Fibroblast of lung (primary cell): ENCODE data around the gene SPRYD4. TPM values are rescaled to one million over a fixed set of nuclear protein-coding genes. Genes with fewer than 3 reads are reported as not detected.

Experiments used
- DNase-seq, 2 donors: peaks; one replicate each; pipeline versions ENCODE4 v3.0.0 to v3.0.0-alpha.2; 2010; ENCODE audit warnings: low read depth in 2 of 2
- H2AFZ ChIP-seq: 2 replicates; pipeline ENCODE4 v1.5.1; 2012; ENCODE audit warnings: low read length, control low read depth, inconsistent platforms
- H3K27ac ChIP-seq: 2 replicates; pipeline ENCODE4 v1.5.1; 2011; ENCODE audit warnings: low read length, control low read depth; ENCODE audit not compliant: insufficient read depth
- H3K27me3 ChIP-seq: 2 replicates; pipeline ENCODE4 v1.5.1; 2011; ENCODE audit warnings: mild to moderate bottlenecking, low read length; ENCODE audit not compliant: control insufficient read depth, insufficient read depth
- H3K36me3 ChIP-seq: 2 replicates; pipeline ENCODE4 v1.5.1; 2011; ENCODE audit warnings: low read length; ENCODE audit not compliant: control insufficient read depth, insufficient read depth
- H3K4me1 ChIP-seq: 2 replicates; pipeline ENCODE4 v1.5.1; 2011; ENCODE audit warnings: low read length; ENCODE audit not compliant: control insufficient read depth, insufficient read depth; ENCODE audit errors: extremely low read depth
- H3K4me2 ChIP-seq: 2 replicates; pipeline ENCODE4 v1.5.1; 2011; ENCODE audit warnings: low read length, control low read depth; ENCODE audit not compliant: insufficient read depth; ENCODE audit errors: extremely low read depth
- H3K4me3 ChIP-seq, 4 experiments: fragments of 200-600 bp in 1 of 4; sonication (generic) in 1 of 4; replicated peaks in 1 of 4; 2 replicates each; pipeline ENCODE4 v1.5.1; 2011 to 2016; ENCODE audit warnings: low read length in 4 of 4, low read depth in 3 of 4, mild to moderate bottlenecking in 3 of 4, control low read depth in 2 of 4, inconsistent platforms in 1 of 4, mixed read lengths in 1 of 4; ENCODE audit not compliant: insufficient read depth in 1 of 4; ENCODE audit errors: control extremely low read depth in 1 of 4
- H3K79me2 ChIP-seq: 2 replicates; pipeline ENCODE4 v1.5.1; 2012; ENCODE audit warnings: mild to moderate bottlenecking, low read length, inconsistent platforms; ENCODE audit not compliant: control insufficient read depth, insufficient read depth
- H3K9ac ChIP-seq: 2 replicates; pipeline ENCODE4 v1.5.1; 2011; ENCODE audit warnings: mild to moderate bottlenecking, low read length, control low read depth; ENCODE audit not compliant: insufficient read depth
- H3K9me3 ChIP-seq: 2 replicates; pipeline ENCODE4 v1.5.1; 2012; ENCODE audit warnings: low read depth, low read length; ENCODE audit not compliant: control insufficient read depth, insufficient read depth
- H4K20me1 ChIP-seq: 2 replicates; pipeline ENCODE4 v1.5.1; 2011; ENCODE audit warnings: low read length; ENCODE audit not compliant: control insufficient read depth, insufficient read depth; ENCODE audit errors: extremely low read depth
- CTCF ChIP-seq, 2 donors: IDR thresholded peaks in 1 of 2; conservative IDR thresholded peaks in 1 of 2; 1 replicate in 1 of 2; 2 replicates in 1 of 2; pipeline ENCODE4 v1.5.1; 2011 to 2012; ENCODE audit warnings: low read length in 2 of 2, control low read depth in 1 of 2, inconsistent platforms in 1 of 2, low read depth in 1 of 2, mild to moderate bottlenecking in 1 of 2
- EZH2 ChIP-seq: IDR thresholded peaks from 2 replicates; pipeline ENCODE4 v1.5.1; 2012; ENCODE audit warnings: low read length, control low read depth, mild to moderate bottlenecking; ENCODE audit errors: missing control alignments
- polyA plus RNA-seq, 2 donors: library from polyadenylated mRNA; depleted of rRNA in 1 of 2; stranded (reverse) in 1 of 2; unstranded in 1 of 2; fragments of >200 nt; gene quantifications; 2 replicates each; pipeline ENCODE4 v1.2.1, GENCODE V29; 2011 to 2012; ENCODE audit warnings: missing spikeins in 1 of 2
- total RNA-seq: library from RNA; depleted of rRNA; stranded (reverse); fragments of >200 nt; gene quantifications from 2 replicates; pipeline ENCODE4 v1.2.1, GENCODE V29; 2014

The SPRYD4 gene
- total and polyA plus RNA-seq, 2 donors (not counting 1 experiment from before 2014, with no cell fraction given): 1.7 to 2.1 TPM

- H2AFZ ChIP-seq: no peak overlapping the region
- H3K9ac ChIP-seq: no peak overlapping the region
These were observed 17.2 kb upstream of the SPRYD4 start for GRCh38 chr12:56451147-56451546.

GRCh38 chr12:56454557-56454956 lies 13.8 kb upstream of the SPRYD4 start, which contains the start of gene MIP:
TSS of gene MIP (minus strand) at chr12:56454657. CDS start at chr12:56454613, 44 bp downstream.
- Histone ChIP-seq H3K4me1 (no peaks in the 10 kb centered on the region), H3K27ac (no peak within 1 kb of the TSS), H3K4me3 (no peak within 1 kb of the TSS), H3K79me2 (no peaks in the 10 kb centered on the region), H4K20me1 (no peaks in the 10 kb centered on the region), H3K9ac (no peak within 1 kb of the TSS), H3K9me3 (no peaks in the 10 kb centered on the region), H2AFZ (no peak within 1 kb of the TSS), H3K36me3 (no peaks in the 10 kb centered on the region), H3K4me2 (no peak within 1 kb of the TSS), H3K27me3 (peaks cover 20% of the 10 kb centered on the region)
- no peak for DNase-seq
- TF ChIP-seq EZH2: no peak
- TF ChIP-seq CTCF (conservative IDR thresholded peaks at IDR 0.05 in 1 of 2, IDR thresholded peaks at IDR 0.05 in 1 of 2; ENCODE audit: low read depth in 1 of 2, low read length in 2 of 2): no peak

More at GRCh38 chr12:56451147-56451546, 17.2 kb upstream of the SPRYD4 start:
- H4K20me1 ChIP-seq: no peaks in the 10 kb centered on the region
- H3K27ac ChIP-seq: no peak overlapping the region
- peaks cover 8% of the 10 kb centered on the region for H3K79me2 ChIP-seq
- no peak overlapping the region for H3K4me2 ChIP-seq
- H3K9me3 ChIP-seq: no peaks in the 10 kb centered on the region
- TF ChIP-seq EZH2 (no peak), CTCF (conservative IDR thresholded peaks at IDR 0.05 in 1 of 2, IDR thresholded peaks at IDR 0.05 in 1 of 2; ENCODE audit: low read depth in 1 of 2, low read length in 2 of 2) (no peak)
- DNase-seq: no peak
- peaks cover 20% of the 10 kb centered on the region for H3K27me3 ChIP-seq
- H3K4me3 ChIP-seq: no peak overlapping the region
- H3K36me3 ChIP-seq: no peaks in the 10 kb centered on the region
- no peaks in the 10 kb centered on the region for H3K4me1 ChIP-seq

- H3K4me1 ChIP-seq: no peaks in the 10 kb centered on the region
- no peaks in the 10 kb centered on the region for H3K79me2 ChIP-seq
- H3K9me3 ChIP-seq: no peaks in the 10 kb centered on the region
- H3K4me3 ChIP-seq: no peak overlapping the region
- H3K4me2 ChIP-seq: no peak overlapping the region
- no peaks in the 10 kb centered on the region for H4K20me1 ChIP-seq
- DNase-seq: no peak
- TF ChIP-seq EZH2: no peak
- no peak for TF ChIP-seq CTCF (conservative IDR thresholded peaks at IDR 0.05 in 1 of 2, IDR thresholded peaks at IDR 0.05 in 1 of 2; ENCODE audit: low read depth in 1 of 2, low read length in 2 of 2)
- H3K27ac ChIP-seq: no peak overlapping the region
- H3K9ac ChIP-seq: no peak overlapping the region
- H3K27me3 ChIP-seq: peaks cover 20% of the 10 kb centered on the region
- no peaks in the 10 kb centered on the region for H3K36me3 ChIP-seq
- H2AFZ ChIP-seq: no peak overlapping the region
These were observed 10.6 kb upstream of the SPRYD4 start for GRCh38 chr12:56457817-56458216.
